Breast epithelium (tissue), 4 donors: ENCODE results near the gene DYSF. TPM values are rescaled to one million over a fixed set of nuclear protein-coding genes. Genes with fewer than 3 reads are reported as not detected.

Source experiments
- DNase-seq, 2 donors: peaks; one replicate each; pipeline ENCODE4 v3.0.0-alpha.2; 2019; ENCODE audit warnings: low spot score in 2 of 2
- H3K27ac ChIP-seq, 2 donors: fragments of 200-600 bp; sonication (generic) in 1 of 2; one replicate each; pipeline ENCODE4 v1.5.1; 2016 to 2019; ENCODE audit warnings: mild to moderate bottlenecking in 1 of 2
- H3K27me3 ChIP-seq, 2 donors: fragments of 200-600 bp; sonication (generic) in 1 of 2; one replicate each; pipeline versions ENCODE4 v1.5.1 to v1.6.0; 2017 to 2019; ENCODE audit warnings: control low read depth in 1 of 2, mild to moderate bottlenecking in 1 of 2
- H3K36me3 ChIP-seq: fragments of 200-600 bp; one replicate; pipeline ENCODE4 v1.5.1; 2019
- H3K4me1 ChIP-seq, 2 donors: fragments of 200-600 bp; sonication (generic); one replicate each; pipeline ENCODE4 v1.5.1; 2016 to 2019; ENCODE audit warnings: control low read depth in 1 of 2
- H3K4me3 ChIP-seq, 3 donors: fragments of 200-600 bp; sonication (generic); 1 replicate in 2 of 3; 2 replicates in 1 of 3; pipeline ENCODE4 v1.5.1; 2016 to 2019; ENCODE audit warnings: mild to moderate bottlenecking in 3 of 3, moderate library complexity in 2 of 3
- H3K9me3 ChIP-seq, 2 donors: fragments of 200-600 bp; sonication (generic) in 1 of 2; one replicate each; pipeline ENCODE4 v1.5.1; 2016 to 2019; ENCODE audit warnings: control low read depth in 1 of 2
- POLR2A ChIP-seq: fragments of 450-650 bp; IDR thresholded peaks from one replicate; pipeline ENCODE4 v1.6.1; 2016; ENCODE audit warnings: antibody characterized with exemption, mild to moderate bottlenecking, moderate library complexity
- POLR2AphosphoS5 ChIP-seq, 3 donors: sonication (generic); formaldehyde crosslinking; IDR thresholded peaks; one replicate each; pipeline ENCODE4 v1.6.1; 2017; ENCODE audit warnings: antibody characterized with exemption in 3 of 3
- intact Hi-C: fragments of 100-400 bp; cut with DNase I; formaldehyde crosslinking; loops from one replicate; pipeline ENCODE4 v1.15.1; 2023; ENCODE audit warnings: low total_unique reads
- total RNA-seq, 3 donors: library from RNA; depleted of rRNA; stranded (reverse); fragments of >200 nt; gene quantifications; one replicate each; pipeline ENCODE4 v1.1.0, GENCODE V29; 2016
- TF ChIP-seq, protein P1 (sequence below), 3 donors: fragments of 450-650 bp; IDR thresholded peaks; one replicate each; pipeline ENCODE4 v1.5.1; 2016 to 2017; ENCODE audit warnings: antibody characterized with exemption in 3 of 3, mild to moderate bottlenecking in 3 of 3, moderate library complexity in 3 of 3

Gene DYSF
- total RNA-seq, 3 donors from 2014 or later = 3.0 to 15.7 (median 4.8) TPM

DNA sequence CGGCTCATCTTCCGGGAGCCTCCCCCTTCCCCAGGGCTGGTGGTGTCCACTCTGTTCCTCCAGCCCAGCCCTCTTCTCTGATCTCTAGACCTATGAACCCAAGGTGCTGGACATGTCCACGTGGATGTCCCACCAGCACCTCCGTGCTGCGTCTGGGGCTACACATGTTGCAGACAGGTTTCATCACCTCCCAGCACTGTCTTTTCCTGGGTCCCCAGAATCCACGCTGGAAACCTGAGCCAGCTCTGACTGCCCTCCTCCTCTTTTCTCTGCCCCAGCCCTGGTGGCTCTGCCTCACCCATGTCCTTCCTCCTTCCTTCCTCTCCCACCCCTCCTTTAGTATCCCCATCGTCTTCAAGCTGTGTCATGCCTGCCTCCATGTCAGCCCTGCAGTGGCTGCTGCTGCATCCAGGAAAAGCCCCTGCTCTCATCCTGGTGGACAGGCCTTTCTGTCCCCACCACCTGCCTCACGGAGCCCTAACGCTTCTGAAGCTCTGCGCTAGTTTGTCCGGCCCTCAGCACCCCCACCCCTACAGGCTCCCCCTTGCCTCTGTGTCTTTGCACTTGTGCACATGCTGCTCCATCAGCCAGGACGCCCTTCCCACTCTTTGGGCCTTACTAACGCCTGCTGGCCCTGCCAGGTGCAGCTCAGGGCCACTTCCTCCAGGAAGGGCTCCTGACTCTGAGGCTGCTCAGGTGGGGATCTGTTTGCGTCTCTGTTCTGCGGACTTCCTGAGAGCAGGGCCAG is 105.9 kb downstream of the DYSF start:
- intact Hi-C loops = loop anchor here (10.0 kb wide), 1 partner anchor 576 kb away; no protein-coding TSS in a partner anchor
- H3K4me1 ChIP-seq = no peaks in the 10 kb centered on the region

GRCh38 chr2:71559828-71560637 is 106.7 kb downstream of the DYSF start:
- H3K27ac ChIP-seq = no peak overlapping the region
- intact Hi-C loops = loop anchor here (10.0 kb wide), 1 partner anchor 575 kb away; no protein-coding TSS in a partner anchor
- no peak for DNase-seq
- TF ChIP-seq POLR2AphosphoS5 (IDR thresholded peaks at IDR 0.05) (no peak), POLR2A (no peak)
- TF ChIP-seq, protein P1, sequence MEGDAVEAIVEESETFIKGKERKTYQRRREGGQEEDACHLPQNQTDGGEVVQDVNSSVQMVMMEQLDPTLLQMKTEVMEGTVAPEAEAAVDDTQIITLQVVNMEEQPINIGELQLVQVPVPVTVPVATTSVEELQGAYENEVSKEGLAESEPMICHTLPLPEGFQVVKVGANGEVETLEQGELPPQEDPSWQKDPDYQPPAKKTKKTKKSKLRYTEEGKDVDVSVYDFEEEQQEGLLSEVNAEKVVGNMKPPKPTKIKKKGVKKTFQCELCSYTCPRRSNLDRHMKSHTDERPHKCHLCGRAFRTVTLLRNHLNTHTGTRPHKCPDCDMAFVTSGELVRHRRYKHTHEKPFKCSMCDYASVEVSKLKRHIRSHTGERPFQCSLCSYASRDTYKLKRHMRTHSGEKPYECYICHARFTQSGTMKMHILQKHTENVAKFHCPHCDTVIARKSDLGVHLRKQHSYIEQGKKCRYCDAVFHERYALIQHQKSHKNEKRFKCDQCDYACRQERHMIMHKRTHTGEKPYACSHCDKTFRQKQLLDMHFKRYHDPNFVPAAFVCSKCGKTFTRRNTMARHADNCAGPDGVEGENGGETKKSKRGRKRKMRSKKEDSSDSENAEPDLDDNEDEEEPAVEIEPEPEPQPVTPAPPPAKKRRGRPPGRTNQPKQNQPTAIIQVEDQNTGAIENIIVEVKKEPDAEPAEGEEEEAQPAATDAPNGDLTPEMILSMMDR (IDR thresholded peaks at IDR 0.05) = no peak
- H3K36me3 ChIP-seq = no peaks in the 10 kb centered on the region
- no peak overlapping the region for H3K4me3 ChIP-seq
- H3K9me3 ChIP-seq = no peaks in the 10 kb centered on the region
- H3K27me3 ChIP-seq = no peaks in the 10 kb centered on the region
- H3K4me1 ChIP-seq = no peaks in the 10 kb centered on the region

More for the DNA sequence above, 105.9 kb downstream of the DYSF start:
- TF ChIP-seq POLR2A (no peak), POLR2AphosphoS5 (IDR thresholded peaks at IDR 0.05) (no peak)
- TF ChIP-seq, protein P1 (IDR thresholded peaks at IDR 0.05) = no peak
- no peak overlapping the region for H3K27ac ChIP-seq
- H3K9me3 ChIP-seq = no peaks in the 10 kb centered on the region
- no peak overlapping the region for H3K4me3 ChIP-seq
- H3K27me3 ChIP-seq = no peaks in the 10 kb centered on the region
- H3K36me3 ChIP-seq = no peaks in the 10 kb centered on the region
- DNase-seq = no peak

GRCh38 chr2:71560638-71561011 is 107.3 kb downstream of the DYSF start:
- no peaks in the 10 kb centered on the region for H3K9me3 ChIP-seq
- no peaks in the 10 kb centered on the region for H3K36me3 ChIP-seq
- H3K4me3 ChIP-seq = no peak overlapping the region
- no peak for DNase-seq
- no peaks in the 10 kb centered on the region for H3K27me3 ChIP-seq
- TF ChIP-seq POLR2A (no peak), POLR2AphosphoS5 (IDR thresholded peaks at IDR 0.05) (no peak)
- TF ChIP-seq, protein P1 (IDR thresholded peaks at IDR 0.05) = no peak
- H3K27ac ChIP-seq = no peak overlapping the region
- intact Hi-C loops = no loop called here
- no peaks in the 10 kb centered on the region for H3K4me1 ChIP-seq

- Histone ChIP-seq H3K9me3 (no peaks in the 10 kb centered on the region), H3K4me1 (no peaks in the 10 kb centered on the region), H3K4me3 (no peak overlapping the region), H3K27me3 (no peaks in the 10 kb centered on the region), H3K27ac (no peak overlapping the region), H3K36me3 (no peaks in the 10 kb centered on the region)
- intact Hi-C loops = no loop called here
- TF ChIP-seq POLR2A (no peak), POLR2AphosphoS5 (IDR thresholded peaks at IDR 0.05) (no peak)
- TF ChIP-seq, protein P1 (IDR thresholded peaks at IDR 0.05) = no peak
- DNase-seq = no peak
These were observed 108.3 kb downstream of the DYSF start for GRCh38 chr2:71561441-71562267.
